Activated T-helper 1 cell treated with anti-CD3 and anti-CD28 coated beads, Interleukin-12 subunit alpha, Interleukin-12 subunit beta, Interleukin-2, Interleukin-4 antibody, amounts not matched to agents 30 ng/mL and 10 ng/mL and 1 ng/mL, durations not matched to agents 14 hours and 24 hours and 36 hours (primary cell): Measurements from ENCODE around the gene ERO1A. TPM values are rescaled to one million over a fixed set of nuclear protein-coding genes. Genes with fewer than 3 reads are reported as not detected.

Experiments used
- DNase-seq: peaks from one replicate; pipeline ENCODE4 v3.0.0; 2021; ENCODE audit warnings: low spot score
- H3K27ac Mint-ChIP-seq: one replicate; pipeline ENCODE4 v1.8.0; 2021; ENCODE audit warnings: mild to moderate bottlenecking, mixed read lengths
- H3K27me3 Mint-ChIP-seq: one replicate; pipeline ENCODE4 v1.8.0; 2022; ENCODE audit warnings: mild to moderate bottlenecking, moderate library complexity, mixed read lengths; ENCODE audit not compliant: insufficient read depth
- H3K36me3 Mint-ChIP-seq: one replicate; pipeline ENCODE4 v1.8.0; 2021; ENCODE audit warnings: low read depth, mixed read lengths
- H3K4me1 Mint-ChIP-seq: one replicate; pipeline ENCODE4 v1.8.0; 2021; ENCODE audit warnings: low read depth, mixed read lengths
- H3K4me3 Mint-ChIP-seq: one replicate; pipeline ENCODE4 v1.8.0; 2021; ENCODE audit warnings: mild to moderate bottlenecking, moderate library complexity, mixed read lengths
- H3K9me3 Mint-ChIP-seq: one replicate; pipeline ENCODE4 v1.8.0; 2021; ENCODE audit warnings: mixed read lengths
- intact Hi-C: fragments of 100-400 bp; cut with micrococcal nuclease; formaldehyde crosslinking; loops from one replicate; pipeline ENCODE4 v1.15.1; 2024
- total RNA-seq: library from RNA; stranded (reverse); gene quantifications from 2 replicates; pipeline ENCODE4 v1.2.3, GENCODE V29; 2022

ERO1A gene
- total RNA-seq, 1 donor from 2014 or later = 144 TPM

DNA sequence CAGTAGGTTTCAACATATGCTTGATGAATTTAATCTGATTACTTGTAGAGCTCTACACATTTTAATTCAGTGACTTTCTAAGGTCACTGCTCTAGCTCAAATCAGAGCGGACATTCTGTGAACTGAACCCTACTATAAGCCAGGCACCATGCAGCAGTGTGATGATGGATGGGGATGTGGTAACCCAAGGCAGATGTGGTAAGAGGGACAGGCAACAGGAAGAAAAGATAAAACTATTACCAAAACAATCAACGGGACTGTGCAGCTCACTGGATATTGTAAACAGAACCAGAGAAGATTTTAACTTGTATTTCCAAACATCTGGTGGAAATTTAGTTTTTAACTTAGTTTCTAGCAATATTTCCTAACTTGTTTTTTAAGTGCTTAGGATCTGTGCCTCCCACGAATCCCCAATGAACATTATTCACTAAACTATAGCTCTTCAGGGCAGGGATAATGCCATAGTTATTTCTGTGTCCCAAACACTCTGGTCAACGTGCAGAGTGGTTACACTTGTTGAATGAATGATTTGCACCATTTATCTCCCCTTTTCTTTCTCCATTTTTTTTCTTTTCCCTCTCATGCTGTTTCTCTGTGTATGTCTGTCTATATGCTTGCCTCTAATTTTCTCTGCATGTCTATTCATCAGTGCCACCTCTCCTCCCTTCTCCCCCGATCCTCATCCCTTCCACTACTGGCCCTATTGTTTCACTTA, 3.0 kb downstream of the ERO1A start:
- Mint-ChIP-seq H3K27ac (peak overlapping the region; percentile 1), H3K27me3 (peaks cover 1% of the 10 kb centered on the region), H3K4me3 (peak overlapping the region; percentile 59), H3K4me1 (peaks cover 72% of the 10 kb centered on the region), H3K36me3 (peaks cover 21% of the 10 kb centered on the region), H3K9me3 (no peaks in the 10 kb centered on the region)
- DNase-seq = peak; percentile 11
- intact Hi-C loops = loop anchor here (2.0 to 10.0 kb wide), 2 partner anchors 14 to 378 kb away; partner anchors contain the start of genes PSMC6 and PTGER2

DNA sequence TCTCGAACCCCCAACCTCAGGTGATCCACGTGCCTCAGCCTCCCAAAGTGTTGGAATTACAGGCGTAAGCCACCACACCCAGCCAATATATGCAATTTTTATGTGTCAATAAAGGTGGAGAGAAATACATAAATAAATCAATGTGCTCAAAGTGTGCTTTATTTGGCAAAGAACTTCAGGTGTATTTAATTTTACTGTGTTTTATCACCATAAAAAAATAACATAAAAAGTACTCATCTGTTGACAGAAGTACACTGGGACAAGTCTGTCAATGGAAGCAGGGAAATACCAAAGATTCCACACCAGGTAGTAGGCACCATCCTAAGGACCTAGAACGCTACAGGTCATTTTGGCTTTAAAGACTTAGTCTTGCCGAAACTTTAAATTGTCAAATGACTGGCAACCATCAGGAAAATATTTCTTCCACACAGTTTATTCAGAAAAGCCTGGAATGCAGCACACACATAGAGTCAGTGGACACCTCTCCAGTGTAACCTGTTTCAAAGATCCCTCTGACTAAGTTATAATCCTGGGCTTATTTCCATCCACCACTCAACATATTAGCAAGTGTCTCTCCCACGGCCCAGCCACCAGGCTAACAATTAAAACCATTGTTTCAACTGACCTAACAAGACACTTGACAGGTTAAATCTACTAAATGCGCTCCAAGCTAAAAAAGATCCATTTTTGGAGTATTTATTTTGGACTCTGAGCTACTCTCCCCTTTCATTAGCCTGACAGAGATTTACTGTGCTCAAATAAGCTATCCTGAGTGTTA, 4.2 kb downstream of the ERO1A start:
- no peak for DNase-seq
- peaks cover 1% of the 10 kb centered on the region for H3K27me3 Mint-ChIP-seq
- no peak overlapping the region for H3K27ac Mint-ChIP-seq
- peak overlapping the region; percentile 28 for H3K4me3 Mint-ChIP-seq
- H3K4me1 Mint-ChIP-seq = peaks cover 84% of the 10 kb centered on the region
- intact Hi-C loops = loop anchor here (10.0 kb wide), 1 partner anchor 376 kb away; the partner anchor contains the start of gene PTGER2
- H3K9me3 Mint-ChIP-seq = no peaks in the 10 kb centered on the region
- H3K36me3 Mint-ChIP-seq = peaks cover 21% of the 10 kb centered on the region

DNA sequence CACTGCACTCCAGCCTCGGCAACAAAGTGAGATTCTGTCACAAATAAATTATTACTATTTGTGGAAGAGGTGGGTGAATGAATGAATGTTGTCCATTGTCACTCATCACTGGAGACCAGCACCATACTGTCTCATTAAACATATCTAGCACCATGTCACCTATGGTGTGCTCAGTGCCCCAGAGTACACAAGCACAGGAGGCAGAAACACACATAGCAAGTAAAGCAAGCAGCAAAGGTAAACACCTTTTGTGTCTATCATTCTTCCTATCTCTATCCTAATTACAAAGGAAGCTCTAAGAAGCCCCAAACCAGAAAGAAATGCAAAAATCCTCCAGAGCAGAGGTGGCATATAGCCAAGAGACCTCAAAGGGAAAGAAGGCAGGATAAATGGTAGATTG, 9.2 kb downstream of the ERO1A start:
- H3K27ac Mint-ChIP-seq = peak overlapping the region; percentile 7
- intact Hi-C loops = no loop called here
- no peak for DNase-seq

DNA sequence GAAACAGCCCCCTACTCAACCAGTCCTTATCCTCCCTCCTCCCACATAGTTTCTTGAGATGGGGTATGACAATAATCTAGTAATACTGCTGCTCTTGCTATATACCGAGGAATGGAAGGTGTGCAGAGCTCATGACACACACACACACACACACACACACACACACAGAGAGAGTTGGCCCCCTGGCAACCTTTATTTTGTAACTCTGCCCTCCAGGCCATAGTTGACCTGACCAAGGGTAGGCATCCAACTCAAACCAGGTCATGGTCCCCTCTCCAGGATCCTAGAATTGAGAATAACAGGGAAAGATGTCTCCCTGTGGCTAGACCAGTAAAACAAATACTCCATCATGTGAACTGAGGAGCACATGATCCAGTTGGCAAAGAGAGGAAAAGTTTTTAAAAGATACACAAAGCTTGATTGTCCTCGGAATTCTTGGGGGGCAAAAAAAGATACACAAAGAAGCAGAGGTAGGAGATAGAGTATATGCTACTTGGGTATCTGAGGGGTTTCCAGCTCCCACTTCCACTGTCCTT, 11.3 kb downstream of the ERO1A start:
- no peak for DNase-seq
- Mint-ChIP-seq H3K36me3 (peaks cover 11% of the 10 kb centered on the region), H3K27me3 (no peaks in the 10 kb centered on the region), H3K4me3 (no peak overlapping the region), H3K27ac (peak overlapping the region; percentile 52), H3K9me3 (no peaks in the 10 kb centered on the region), H3K4me1 (peaks cover 58% of the 10 kb centered on the region)
- intact Hi-C loops = no loop called here

More for the DNA sequence above, 9.2 kb downstream of the ERO1A start:
- Mint-ChIP-seq H3K9me3 (no peaks in the 10 kb centered on the region), H3K4me1 (peaks cover 67% of the 10 kb centered on the region), H3K27me3 (no peaks in the 10 kb centered on the region), H3K4me3 (no peak overlapping the region), H3K36me3 (peaks cover 11% of the 10 kb centered on the region)

DNA sequence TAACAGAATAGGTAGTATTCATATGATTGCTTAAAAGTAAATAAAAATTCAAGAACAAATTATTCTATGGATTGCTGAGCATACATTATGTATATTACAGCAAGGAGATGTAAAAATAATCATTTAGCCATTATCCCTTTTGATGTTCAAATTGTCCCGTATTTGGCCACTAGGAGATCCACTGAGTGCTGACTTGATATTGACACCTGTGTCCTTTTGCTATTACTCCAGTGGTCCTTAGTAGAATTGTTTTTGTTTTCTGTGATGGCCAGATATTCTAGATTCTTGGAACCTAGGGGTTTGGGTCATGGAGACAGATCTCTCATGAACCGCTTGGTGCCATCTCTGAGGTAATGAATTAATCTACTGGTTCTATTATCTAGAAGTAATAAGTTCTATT, 16.8 kb downstream of the ERO1A start:
- Mint-ChIP-seq H3K9me3 (no peaks in the 10 kb centered on the region), H3K4me1 (peaks cover 16% of the 10 kb centered on the region), H3K27ac (no peak overlapping the region), H3K27me3 (no peaks in the 10 kb centered on the region), H3K36me3 (peaks cover 25% of the 10 kb centered on the region), H3K4me3 (no peak overlapping the region)
- intact Hi-C loops = no loop called here
- no peak for DNase-seq

DNA sequence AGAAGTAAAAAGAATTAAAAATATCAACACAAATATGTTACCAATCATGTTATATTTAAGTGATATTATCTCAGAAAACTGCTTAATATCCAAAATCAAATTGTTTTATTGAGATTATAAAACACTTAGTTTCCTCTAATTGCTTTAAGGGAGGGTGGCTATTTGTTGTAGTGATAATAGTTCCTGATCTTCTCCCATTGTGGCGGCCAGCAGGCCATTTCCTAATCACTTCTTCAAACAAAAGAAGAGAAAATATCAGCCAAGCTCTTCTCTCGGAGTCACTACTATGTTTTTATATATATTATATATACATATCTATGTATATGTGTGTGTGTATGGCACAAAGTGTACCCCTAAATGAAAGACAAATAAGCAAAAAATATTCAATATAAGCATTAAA, 31.5 kb downstream of the ERO1A start:
- peaks cover 36% of the 10 kb centered on the region for H3K36me3 Mint-ChIP-seq
- intact Hi-C loops = loop anchor here (5.0 kb wide), 1 partner anchor 43 kb away; the partner anchor contains the start of gene PSMC6
- DNase-seq = no peak
- H3K27ac Mint-ChIP-seq = no peak overlapping the region
- no peak overlapping the region for H3K4me3 Mint-ChIP-seq
- no peaks in the 10 kb centered on the region for H3K9me3 Mint-ChIP-seq
- H3K4me1 Mint-ChIP-seq = peaks cover 10% of the 10 kb centered on the region
- H3K27me3 Mint-ChIP-seq = no peaks in the 10 kb centered on the region

DNA sequence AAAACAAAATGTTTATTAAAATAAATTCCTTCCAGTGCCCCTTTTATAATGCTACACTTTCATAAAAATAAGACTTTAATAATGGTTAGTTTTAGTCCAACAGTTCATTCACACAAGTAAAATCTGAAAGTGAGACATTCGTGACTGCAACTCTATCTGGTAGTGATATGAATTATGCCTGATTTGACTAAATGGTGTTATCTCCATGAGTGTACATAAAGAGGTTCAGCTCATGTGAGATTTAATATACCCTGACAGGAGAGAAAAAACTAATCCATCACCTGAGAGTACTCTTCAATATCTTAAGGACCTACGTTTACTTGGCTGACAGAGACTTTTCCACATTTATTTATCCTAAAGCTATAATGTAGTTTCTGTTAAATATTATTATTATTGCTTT, 34.0 kb downstream of the ERO1A start:
- H3K27ac Mint-ChIP-seq = peak overlapping the region; percentile 14
- H3K4me3 Mint-ChIP-seq = no peak overlapping the region
- intact Hi-C loops = loop anchor here (5.0 kb wide), 1 partner anchor 46 kb away; the partner anchor contains the start of gene PSMC6
- H3K9me3 Mint-ChIP-seq = no peaks in the 10 kb centered on the region
- peaks cover 10% of the 10 kb centered on the region for H3K4me1 Mint-ChIP-seq
- no peak for DNase-seq
- no peaks in the 10 kb centered on the region for H3K27me3 Mint-ChIP-seq
- peaks cover 39% of the 10 kb centered on the region for H3K36me3 Mint-ChIP-seq

DNA sequence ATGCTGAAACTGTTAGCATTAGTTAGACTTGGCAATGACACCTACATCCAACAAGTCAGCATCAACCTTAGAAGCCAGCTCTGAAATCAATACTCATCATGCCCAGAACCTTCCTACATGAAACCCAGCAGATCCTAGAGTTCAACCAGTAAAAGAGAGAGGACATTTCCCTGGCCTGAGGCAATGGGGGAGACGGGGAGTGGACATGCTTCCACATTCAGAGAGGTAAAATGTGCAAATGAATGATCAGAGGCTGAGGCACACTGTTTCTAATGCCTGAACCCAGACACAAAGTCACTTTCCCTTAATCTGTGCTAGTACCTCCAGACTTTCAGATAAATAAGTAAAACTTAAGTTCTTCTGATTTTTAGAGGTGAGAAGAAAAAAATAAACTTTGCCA, 34.5 kb downstream of the ERO1A start:
- Mint-ChIP-seq H3K4me3 (no peak overlapping the region), H3K4me1 (peaks cover 10% of the 10 kb centered on the region), H3K9me3 (no peaks in the 10 kb centered on the region), H3K27me3 (no peaks in the 10 kb centered on the region), H3K36me3 (peaks cover 39% of the 10 kb centered on the region), H3K27ac (peak overlapping the region; percentile 64)
- intact Hi-C loops = loop anchor here (5.0 kb wide), 1 partner anchor 46 kb away; the partner anchor contains the start of gene PSMC6
- DNase-seq = no peak

DNA sequence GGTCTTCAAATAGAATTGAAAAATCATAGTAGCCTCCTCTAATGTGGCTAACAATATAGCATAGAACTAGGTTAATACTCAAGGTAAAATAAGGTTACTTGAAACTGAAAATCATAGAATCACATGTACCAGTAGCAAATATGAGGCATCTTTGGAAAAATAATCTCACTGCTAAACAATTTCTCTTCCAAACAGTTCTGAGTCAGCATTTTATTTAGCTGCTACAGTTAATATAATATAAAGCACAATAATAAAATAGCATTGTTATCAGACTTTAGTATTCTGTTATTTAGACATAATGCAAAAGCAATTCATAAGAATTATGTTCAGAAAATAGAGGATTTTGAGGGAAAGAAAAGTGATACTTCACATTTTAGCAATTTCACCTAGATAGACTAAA, 35.0 kb downstream of the ERO1A start:
- H3K4me3 Mint-ChIP-seq = no peak overlapping the region
- no peaks in the 10 kb centered on the region for H3K9me3 Mint-ChIP-seq
- H3K27me3 Mint-ChIP-seq = no peaks in the 10 kb centered on the region
- DNase-seq = no peak
- H3K4me1 Mint-ChIP-seq = peaks cover 10% of the 10 kb centered on the region
- no peak overlapping the region for H3K27ac Mint-ChIP-seq
- intact Hi-C loops = loop anchor here (5.0 kb wide), 1 partner anchor 47 kb away; the partner anchor contains the start of gene PSMC6
- H3K36me3 Mint-ChIP-seq = peaks cover 37% of the 10 kb centered on the region

DNA sequence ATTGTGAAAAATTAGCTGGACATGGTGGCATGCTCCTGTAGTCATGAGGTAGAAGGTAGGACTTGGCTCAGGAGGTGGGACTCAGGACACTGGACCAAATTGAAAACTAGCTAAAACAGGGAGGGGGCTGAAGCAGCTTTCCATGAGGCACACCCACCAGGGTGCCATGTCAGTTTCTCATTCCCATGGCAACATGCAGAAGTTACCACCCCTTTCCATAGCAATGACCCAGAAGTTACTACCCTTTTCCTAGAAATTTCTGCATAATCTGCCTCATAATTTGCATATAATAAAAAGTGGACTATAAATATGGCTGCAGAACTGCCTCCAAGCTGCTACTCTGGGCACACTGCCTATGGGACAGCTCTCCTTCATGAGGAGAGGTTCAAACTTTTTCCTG, 38.5 kb downstream of the ERO1A start:
- peaks cover 15% of the 10 kb centered on the region for H3K4me1 Mint-ChIP-seq
- H3K4me3 Mint-ChIP-seq = no peak overlapping the region
- no peak overlapping the region for H3K27ac Mint-ChIP-seq
- intact Hi-C loops = no loop called here
- H3K9me3 Mint-ChIP-seq = no peaks in the 10 kb centered on the region
- H3K27me3 Mint-ChIP-seq = no peaks in the 10 kb centered on the region
- no peak for DNase-seq
- peaks cover 43% of the 10 kb centered on the region for H3K36me3 Mint-ChIP-seq

DNA sequence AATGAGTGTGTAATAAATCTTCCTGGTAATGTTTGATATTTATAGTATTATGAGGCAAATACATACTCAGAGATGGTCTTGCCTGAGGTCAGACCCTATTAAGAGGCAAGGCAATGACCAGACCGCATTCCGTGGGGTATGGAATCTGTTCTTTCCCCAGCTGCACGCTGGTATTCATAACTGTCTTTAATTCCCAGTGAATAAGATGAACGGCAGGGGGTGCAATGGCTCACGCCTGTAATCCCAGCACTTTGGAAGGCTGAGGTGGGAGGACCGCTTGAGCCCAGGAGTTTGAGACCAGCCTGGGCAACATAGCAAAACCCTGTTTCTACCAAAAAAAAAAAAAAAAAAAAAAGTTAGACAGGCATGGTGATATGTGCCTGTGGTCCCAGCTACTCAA, 44.6 kb downstream of the ERO1A start:
- no peaks in the 10 kb centered on the region for H3K27me3 Mint-ChIP-seq
- H3K4me1 Mint-ChIP-seq = peaks cover 4% of the 10 kb centered on the region
- intact Hi-C loops = loop anchor here (5.0 kb wide), 1 partner anchor 82 kb away; the partner anchor contains the start of gene STYX
- H3K36me3 Mint-ChIP-seq = peaks cover 43% of the 10 kb centered on the region
- H3K4me3 Mint-ChIP-seq = no peak overlapping the region
- H3K27ac Mint-ChIP-seq = no peak overlapping the region
- no peak for DNase-seq
- H3K9me3 Mint-ChIP-seq = no peaks in the 10 kb centered on the region

DNA sequence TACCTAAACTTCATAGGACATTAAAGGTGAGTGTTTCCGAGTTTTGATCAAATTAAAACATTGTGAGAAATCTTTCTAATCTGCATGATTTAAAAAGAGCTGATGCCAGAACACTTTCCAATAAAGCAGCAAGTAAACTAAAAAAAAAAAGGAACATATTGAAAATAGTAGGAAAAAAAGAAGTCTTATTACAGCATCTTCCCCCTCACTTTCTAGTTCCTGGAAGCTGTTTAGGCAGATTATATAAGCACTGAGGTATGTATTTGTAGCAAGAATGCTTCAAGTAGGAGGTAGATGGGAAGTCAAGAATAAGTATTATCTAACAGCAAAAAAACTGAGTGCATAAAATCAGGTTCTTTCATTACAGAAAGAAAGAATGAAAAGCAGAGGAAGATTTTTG, 45.8 kb downstream of the ERO1A start:
- peaks cover 37% of the 10 kb centered on the region for H3K36me3 Mint-ChIP-seq
- no peak overlapping the region for H3K27ac Mint-ChIP-seq
- no peaks in the 10 kb centered on the region for H3K9me3 Mint-ChIP-seq

More for the DNA sequence above, 45.8 kb downstream of the ERO1A start:
- intact Hi-C loops = loop anchor here (10.0 kb wide), 1 partner anchor 355 kb away; no protein-coding TSS in a partner anchor
- peaks cover under 1% of the 10 kb centered on the region for H3K4me1 Mint-ChIP-seq
- no peak overlapping the region for H3K4me3 Mint-ChIP-seq
- no peaks in the 10 kb centered on the region for H3K27me3 Mint-ChIP-seq
- DNase-seq = no peak
